CD4-positive, CD25-positive, alpha-beta regulatory T cell (primary cell): ENCODE data around the gene ROBO1. TPM values are rescaled to one million over a fixed set of nuclear protein-coding genes. Genes with fewer than 3 reads are reported as not detected.

Experiments
- ATAC-seq, 2 donors: fragments of 150-1000 bp; cut with Tn5 transposase; one replicate each; pipeline ENCODE4 v1.10.0; 2021; ENCODE audit warnings: low read depth in 2 of 2, moderate number of reproducible peaks in 2 of 2, moderate library complexity in 1 of 2
- DNase-seq, 3 donors: peaks; one replicate each; pipeline versions ENCODE4 v3.0.0 to v3.0.0-alpha.2; 2012 to 2022; ENCODE audit warnings: mixed read lengths in 1 of 3
- H3K27ac ChIP-seq: one replicate; pipeline ENCODE4 v1.7.0; 2013; ENCODE audit warnings: mild to moderate bottlenecking, low read length; ENCODE audit not compliant: insufficient read depth, poor library complexity, severe bottlenecking
- H3K27me3 ChIP-seq: one replicate; pipeline ENCODE4 v1.7.0; 2013; ENCODE audit warnings: low read length; ENCODE audit not compliant: control insufficient read depth, insufficient read depth
- H3K36me3 ChIP-seq: one replicate; pipeline ENCODE4 v1.7.0; 2013; ENCODE audit warnings: mild to moderate bottlenecking, low read length, moderate library complexity; ENCODE audit not compliant: control insufficient read depth, insufficient read depth
- H3K4me1 ChIP-seq: 2 replicates; pipeline ENCODE4 v1.7.0; 2013; ENCODE audit warnings: mild to moderate bottlenecking, low read length; ENCODE audit not compliant: insufficient read depth, control insufficient read depth, poor library complexity, severe bottlenecking
- H3K4me3 ChIP-seq: one replicate; pipeline ENCODE4 v1.7.0; 2013; ENCODE audit warnings: low read depth, mild to moderate bottlenecking, low read length, moderate library complexity
- H3K9me3 ChIP-seq, 2 experiments: 1 replicate in 1 of 2; 2 replicates in 1 of 2; pipeline ENCODE4 v1.7.0; 2013; ENCODE audit warnings: low read length in 2 of 2, mild to moderate bottlenecking in 1 of 2, moderate library complexity in 1 of 2; ENCODE audit not compliant: control insufficient read depth in 2 of 2
- H3K27ac Mint-ChIP-seq, 3 donors: one replicate each; pipeline ENCODE4 v1.8.0; 2020 to 2022; ENCODE audit warnings: mild to moderate bottlenecking in 3 of 3, mixed read lengths in 3 of 3, moderate library complexity in 2 of 3
- H3K27me3 Mint-ChIP-seq: one replicate; pipeline ENCODE4 v1.8.0; 2022; ENCODE audit warnings: mild to moderate bottlenecking, mixed read lengths
- H3K36me3 Mint-ChIP-seq: one replicate; pipeline ENCODE4 v1.8.0; 2020; ENCODE audit warnings: mixed read lengths
- H3K4me1 Mint-ChIP-seq, 4 donors: one replicate each; pipeline ENCODE4 v1.8.0; 2020 to 2022; ENCODE audit warnings: mixed read lengths in 4 of 4, mild to moderate bottlenecking in 1 of 4
- H3K4me3 Mint-ChIP-seq, 4 donors: one replicate each; pipeline ENCODE4 v1.8.0; 2020 to 2022; ENCODE audit warnings: mild to moderate bottlenecking in 4 of 4, mixed read lengths in 4 of 4, moderate library complexity in 3 of 4
- H3K9me3 Mint-ChIP-seq, 7 donors: one replicate each; pipeline ENCODE4 v1.8.0; 2020 to 2022; ENCODE audit warnings: mixed read lengths in 7 of 7, mild to moderate bottlenecking in 3 of 7, moderate library complexity in 2 of 7
- polyA plus RNA-seq, 4 donors: library from polyadenylated mRNA; unstranded; fragments of 300-500 nt; fragmentation: Illumina TruSeq; gene quantifications; one replicate each; pipeline ENCODE4 v1.2.3, GENCODE V29; 2021
- total RNA-seq: library from RNA; stranded (reverse); gene quantifications from one replicate; pipeline ENCODE4 v1.2.3, GENCODE V29; 2022

The ROBO1 gene
- total and polyA plus RNA-seq, 5 donors from 2014 or later = not detected

GRCh38 chr3:79097964-79098660 lies 669.7 kb downstream of the ROBO1 start:
- no peaks in the 10 kb centered on the region for H3K27me3 ChIP-seq
- no peaks in the 10 kb centered on the region for H3K4me1 ChIP-seq
- peaks cover 0 to 13% of the 10 kb centered on the region in 2 experiments for H3K9me3 ChIP-seq
- Mint-ChIP-seq H3K4me3 (no peak overlapping the region), H3K9me3 (peaks cover 0 to 24% (median 3%) of the 10 kb centered on the region in 7 donors), H3K27me3 (no peaks in the 10 kb centered on the region), H3K4me1 (no peaks in the 10 kb centered on the region), H3K36me3 (no peaks in the 10 kb centered on the region), H3K27ac (no peak overlapping the region)
- no peak overlapping the region for H3K4me3 ChIP-seq
- H3K36me3 ChIP-seq = no peaks in the 10 kb centered on the region
- no peak overlapping the region for H3K27ac ChIP-seq
- no peak for DNase-seq
- ATAC-seq = no peak

GRCh38 chr3:79094654-79095053 lies 673.1 kb downstream of the ROBO1 start:
- Histone ChIP-seq H3K4me1 (no peaks in the 10 kb centered on the region), H3K27ac (no peak overlapping the region), H3K9me3 (peaks cover 3 to 9% of the 10 kb centered on the region in 2 experiments), H3K4me3 (no peak overlapping the region), H3K36me3 (no peaks in the 10 kb centered on the region), H3K27me3 (no peaks in the 10 kb centered on the region)
- no peaks in the 10 kb centered on the region for H3K4me1 Mint-ChIP-seq
- no peak overlapping the region for H3K4me3 Mint-ChIP-seq
- no peaks in the 10 kb centered on the region for H3K27me3 Mint-ChIP-seq
- no peaks in the 10 kb centered on the region for H3K36me3 Mint-ChIP-seq
- ATAC-seq (no peak), DNase-seq (no peak)
- H3K9me3 Mint-ChIP-seq = peaks cover 0 to 34% (median 6%) of the 10 kb centered on the region in 7 donors
- no peak overlapping the region for H3K27ac Mint-ChIP-seq

GRCh38 chr3:79086514-79086913 lies 681.3 kb downstream of the ROBO1 start:
- Histone ChIP-seq H3K4me1 (no peaks in the 10 kb centered on the region), H3K4me3 (no peak overlapping the region), H3K27ac (no peak overlapping the region), H3K27me3 (no peaks in the 10 kb centered on the region), H3K9me3 (no peaks in the 10 kb centered on the region), H3K36me3 (no peaks in the 10 kb centered on the region)
- Mint-ChIP-seq H3K36me3 (no peaks in the 10 kb centered on the region), H3K4me1 (no peaks in the 10 kb centered on the region), H3K9me3 (peaks cover 0 to 7% (median 2%) of the 10 kb centered on the region in 7 donors), H3K27ac (no peak overlapping the region), H3K4me3 (no peak overlapping the region), H3K27me3 (no peaks in the 10 kb centered on the region)
- ATAC-seq (no peak), DNase-seq (peak in 1 of 3 donors; percentile 24)

GRCh38 chr3:79085171-79085570 lies 682.6 kb downstream of the ROBO1 start:
- H3K9me3 Mint-ChIP-seq = peaks cover 0 to 5% (median 2%) of the 10 kb centered on the region in 7 donors
- no peaks in the 10 kb centered on the region for H3K4me1 ChIP-seq
- no peaks in the 10 kb centered on the region for H3K9me3 ChIP-seq
- no peaks in the 10 kb centered on the region for H3K27me3 ChIP-seq
- DNase-seq (no peak), ATAC-seq (no peak)
- H3K27ac ChIP-seq = no peak overlapping the region
- H3K36me3 Mint-ChIP-seq = no peaks in the 10 kb centered on the region
- H3K36me3 ChIP-seq = no peaks in the 10 kb centered on the region
- no peaks in the 10 kb centered on the region for H3K27me3 Mint-ChIP-seq
- no peak overlapping the region for H3K4me3 ChIP-seq
- H3K4me1 Mint-ChIP-seq = no peaks in the 10 kb centered on the region
- no peak overlapping the region for H3K27ac Mint-ChIP-seq
- H3K4me3 Mint-ChIP-seq = peak overlapping the region in 1 of 4 donors; percentile 54

GRCh38 chr3:79081335-79081734 lies 686.5 kb downstream of the ROBO1 start:
- no peaks in the 10 kb centered on the region for H3K4me1 ChIP-seq
- H3K27me3 Mint-ChIP-seq = no peaks in the 10 kb centered on the region
- no peak overlapping the region for H3K27ac Mint-ChIP-seq
- peaks cover 0 to 11% (median 3%) of the 10 kb centered on the region in 7 donors for H3K9me3 Mint-ChIP-seq
- H3K36me3 Mint-ChIP-seq = no peaks in the 10 kb centered on the region
- peaks cover 0 to 3% of the 10 kb centered on the region in 2 experiments for H3K9me3 ChIP-seq
- no peak overlapping the region for H3K4me3 ChIP-seq
- H3K27ac ChIP-seq = no peak overlapping the region
- DNase-seq (no peak), ATAC-seq (no peak)
- no peak overlapping the region for H3K4me3 Mint-ChIP-seq
- H3K36me3 ChIP-seq = no peaks in the 10 kb centered on the region
- H3K27me3 ChIP-seq = no peaks in the 10 kb centered on the region
- H3K4me1 Mint-ChIP-seq = no peaks in the 10 kb centered on the region

GRCh38 chr3:79074558-79074957 lies 693.2 kb downstream of the ROBO1 start:
- peaks cover 0 to 3% of the 10 kb centered on the region in 2 experiments for H3K9me3 ChIP-seq
- Mint-ChIP-seq H3K4me1 (no peaks in the 10 kb centered on the region), H3K36me3 (no peaks in the 10 kb centered on the region), H3K9me3 (peaks cover 0 to 13% (median 4%) of the 10 kb centered on the region in 7 donors), H3K4me3 (no peak overlapping the region), H3K27ac (no peak overlapping the region), H3K27me3 (no peaks in the 10 kb centered on the region)
- ATAC-seq (no peak), DNase-seq (no peak)
- no peak overlapping the region for H3K4me3 ChIP-seq
- H3K27ac ChIP-seq = no peak overlapping the region
- H3K4me1 ChIP-seq = no peaks in the 10 kb centered on the region
- H3K27me3 ChIP-seq = no peaks in the 10 kb centered on the region
- no peaks in the 10 kb centered on the region for H3K36me3 ChIP-seq

GRCh38 chr3:79067734-79068133 lies 700.1 kb downstream of the ROBO1 start:
- no peaks in the 10 kb centered on the region for H3K4me1 ChIP-seq
- H3K27me3 ChIP-seq = no peaks in the 10 kb centered on the region
- no peaks in the 10 kb centered on the region for H3K4me1 Mint-ChIP-seq
- ATAC-seq (no peak), DNase-seq (no peak)
- no peaks in the 10 kb centered on the region for H3K36me3 ChIP-seq
- H3K27me3 Mint-ChIP-seq = no peaks in the 10 kb centered on the region
- no peak overlapping the region for H3K4me3 ChIP-seq
- no peaks in the 10 kb centered on the region for H3K9me3 ChIP-seq
- no peak overlapping the region for H3K27ac ChIP-seq
- peaks cover 1 to 14% (median 6%) of the 10 kb centered on the region in 7 donors for H3K9me3 Mint-ChIP-seq
- no peak overlapping the region for H3K27ac Mint-ChIP-seq
- H3K36me3 Mint-ChIP-seq = no peaks in the 10 kb centered on the region
- H3K4me3 Mint-ChIP-seq = no peak overlapping the region

GRCh38 chr3:79066481-79066880 lies 701.3 kb downstream of the ROBO1 start:
- no peaks in the 10 kb centered on the region for H3K9me3 ChIP-seq
- no peak for ATAC-seq
- Mint-ChIP-seq H3K4me1 (no peaks in the 10 kb centered on the region), H3K36me3 (no peaks in the 10 kb centered on the region), H3K4me3 (no peak overlapping the region), H3K27me3 (no peaks in the 10 kb centered on the region), H3K9me3 (peaks cover 3 to 21% (median 10%) of the 10 kb centered on the region in 7 donors), H3K27ac (no peak overlapping the region)
- no peaks in the 10 kb centered on the region for H3K27me3 ChIP-seq
- no peak overlapping the region for H3K4me3 ChIP-seq
- no peak overlapping the region for H3K27ac ChIP-seq
- H3K36me3 ChIP-seq = no peaks in the 10 kb centered on the region
- no peak for DNase-seq
- H3K4me1 ChIP-seq = no peaks in the 10 kb centered on the region
